Chondrocyte (in vitro differentiated cells): ENCODE measurements around the gene MAP1B. TPM values are rescaled to one million over a fixed set of nuclear protein-coding genes. Genes with fewer than 3 reads are reported as not detected.

Source experiments
- DNase-seq: peaks from one replicate; pipeline ENCODE4 v3.0.0; 2021; ENCODE audit warnings: mixed read lengths, low spot score
- H3K27ac Mint-ChIP-seq: one replicate; pipeline ENCODE4 v1.8.0; 2021; ENCODE audit warnings: mild to moderate bottlenecking, moderate library complexity, mixed read lengths; ENCODE audit not compliant: unreplicated experiment
- H3K27me3 Mint-ChIP-seq: 2 replicates; pipeline ENCODE4 v1.8.0; 2021; ENCODE audit warnings: low read depth, mixed read lengths
- H3K36me3 Mint-ChIP-seq: 2 replicates; pipeline ENCODE4 v1.8.0; 2021; ENCODE audit warnings: low read depth, mixed read lengths
- H3K4me1 Mint-ChIP-seq: 2 replicates; pipeline ENCODE4 v1.8.0; 2021; ENCODE audit warnings: low read depth, mild to moderate bottlenecking, mixed read lengths
- H3K4me3 Mint-ChIP-seq: one replicate; pipeline ENCODE4 v1.8.0; 2021; ENCODE audit warnings: mild to moderate bottlenecking, moderate library complexity, mixed read lengths; ENCODE audit not compliant: unreplicated experiment
- H3K9me3 Mint-ChIP-seq: 2 replicates; pipeline ENCODE4 v1.8.0; 2021; ENCODE audit warnings: low read depth, mixed read lengths
- long read RNA-seq: library from polyadenylated mRNA; stranded (forward); transcript quantifications from one replicate; pipeline ENCODE4 v2.0.0, GENCODE V29; 2021
- total RNA-seq: library from RNA; stranded (reverse); gene quantifications from 3 replicates; pipeline ENCODE4 v1.2.1, GENCODE V29; 2021
- TF ChIP-seq, protein P1 (sequence below): fragments of 200-600 bp; sonication (generic); IDR thresholded peaks from 2 replicates; pipeline ENCODE4 v1.5.0; 2021; ENCODE audit warnings: antibody characterized with exemption, mild to moderate bottlenecking, moderate library complexity

MAP1B gene
- total RNA-seq = 316 to 411 TPM (median 409 TPM) in 3 replicates
- long read RNA-seq, partial matches to known transcripts = 24 of 41 reads
- long read RNA-seq, other reads (novel, unspliced or antisense) = 17 of 41 reads

DNA sequence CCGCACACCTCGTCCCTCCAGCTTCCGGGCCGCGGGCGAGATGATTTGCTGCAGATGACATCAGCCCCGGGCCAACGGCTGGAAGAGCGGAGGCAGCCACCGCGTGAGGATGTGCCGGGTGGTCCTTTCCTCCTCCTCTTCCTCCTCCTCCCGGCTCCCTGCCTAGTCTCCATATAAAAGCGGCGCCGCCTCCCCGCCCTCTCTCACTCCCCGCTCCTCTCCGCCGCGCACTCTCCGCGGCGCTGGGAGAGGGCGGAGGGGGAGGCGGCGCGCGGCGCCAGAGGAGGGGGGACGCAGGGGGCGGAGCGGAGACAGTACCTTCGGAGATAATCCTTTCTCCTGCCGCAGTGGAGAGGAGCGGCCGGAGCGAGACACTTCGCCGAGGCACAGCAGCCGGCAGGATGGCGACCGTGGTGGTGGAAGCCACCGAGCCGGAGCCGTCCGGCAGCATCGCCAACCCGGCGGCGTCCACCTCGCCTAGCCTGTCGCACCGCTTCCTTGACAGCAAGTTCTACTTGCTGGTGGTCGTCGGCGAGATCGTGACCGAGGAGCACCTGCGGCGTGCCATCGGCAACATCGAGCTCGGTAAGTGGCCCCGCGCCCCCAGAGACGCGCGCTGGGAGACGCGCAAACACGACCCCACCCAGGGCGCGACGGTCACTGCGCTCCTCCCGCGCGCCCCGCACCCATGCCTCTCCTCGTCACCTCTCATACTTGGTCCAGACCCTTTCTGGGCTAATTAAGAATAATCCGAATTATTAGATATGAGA lies at the start of gene MAP1B:
Gene MAP1B, plus strand, starts transcription at position 345 of the 770 bp plus-strand sequence. Its CDS starts 57 bp downstream, at position 402.
- Mint-ChIP-seq H3K4me1 (peaks cover 37% of the 10 kb centered on the region), H3K36me3 (peaks cover 5% of the 10 kb centered on the region), H3K9me3 (peaks cover 8% of the 10 kb centered on the region), H3K27ac (peak within 1 kb of the TSS; percentile 91), H3K27me3 (no peaks in the 10 kb centered on the region), H3K4me3 (peak within 1 kb of the TSS; percentile 88)
- TF ChIP-seq, protein P1, sequence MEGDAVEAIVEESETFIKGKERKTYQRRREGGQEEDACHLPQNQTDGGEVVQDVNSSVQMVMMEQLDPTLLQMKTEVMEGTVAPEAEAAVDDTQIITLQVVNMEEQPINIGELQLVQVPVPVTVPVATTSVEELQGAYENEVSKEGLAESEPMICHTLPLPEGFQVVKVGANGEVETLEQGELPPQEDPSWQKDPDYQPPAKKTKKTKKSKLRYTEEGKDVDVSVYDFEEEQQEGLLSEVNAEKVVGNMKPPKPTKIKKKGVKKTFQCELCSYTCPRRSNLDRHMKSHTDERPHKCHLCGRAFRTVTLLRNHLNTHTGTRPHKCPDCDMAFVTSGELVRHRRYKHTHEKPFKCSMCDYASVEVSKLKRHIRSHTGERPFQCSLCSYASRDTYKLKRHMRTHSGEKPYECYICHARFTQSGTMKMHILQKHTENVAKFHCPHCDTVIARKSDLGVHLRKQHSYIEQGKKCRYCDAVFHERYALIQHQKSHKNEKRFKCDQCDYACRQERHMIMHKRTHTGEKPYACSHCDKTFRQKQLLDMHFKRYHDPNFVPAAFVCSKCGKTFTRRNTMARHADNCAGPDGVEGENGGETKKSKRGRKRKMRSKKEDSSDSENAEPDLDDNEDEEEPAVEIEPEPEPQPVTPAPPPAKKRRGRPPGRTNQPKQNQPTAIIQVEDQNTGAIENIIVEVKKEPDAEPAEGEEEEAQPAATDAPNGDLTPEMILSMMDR = no peak
- DNase-seq = no peak

DNA sequence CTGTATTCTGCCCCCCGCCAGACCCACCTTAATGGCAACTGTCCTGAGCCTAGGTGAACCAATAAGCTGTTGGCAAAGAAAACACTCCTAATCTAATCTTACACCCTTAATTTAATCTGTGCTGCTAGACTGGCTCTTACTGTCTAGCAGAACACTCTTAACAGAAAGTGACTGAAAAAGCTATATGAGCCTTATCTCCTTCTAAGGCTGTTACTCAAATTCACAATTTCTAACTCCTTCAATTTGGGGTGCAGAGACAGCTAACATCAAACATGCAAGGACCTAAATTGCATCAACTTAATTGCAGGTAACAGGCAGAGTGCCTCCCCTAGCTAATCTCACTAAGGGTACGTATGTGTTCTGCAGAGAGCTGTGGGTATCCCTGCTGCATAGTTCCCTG lies 49.5 kb upstream of the MAP1B start:
- no peaks in the 10 kb centered on the region for H3K9me3 Mint-ChIP-seq
- H3K27ac Mint-ChIP-seq = no peak overlapping the region
- TF ChIP-seq, protein P1 = no peak
- DNase-seq = no peak
- peaks cover 49% of the 10 kb centered on the region for H3K27me3 Mint-ChIP-seq
- no peaks in the 10 kb centered on the region for H3K36me3 Mint-ChIP-seq
- H3K4me1 Mint-ChIP-seq = no peaks in the 10 kb centered on the region
- no peak overlapping the region for H3K4me3 Mint-ChIP-seq

DNA sequence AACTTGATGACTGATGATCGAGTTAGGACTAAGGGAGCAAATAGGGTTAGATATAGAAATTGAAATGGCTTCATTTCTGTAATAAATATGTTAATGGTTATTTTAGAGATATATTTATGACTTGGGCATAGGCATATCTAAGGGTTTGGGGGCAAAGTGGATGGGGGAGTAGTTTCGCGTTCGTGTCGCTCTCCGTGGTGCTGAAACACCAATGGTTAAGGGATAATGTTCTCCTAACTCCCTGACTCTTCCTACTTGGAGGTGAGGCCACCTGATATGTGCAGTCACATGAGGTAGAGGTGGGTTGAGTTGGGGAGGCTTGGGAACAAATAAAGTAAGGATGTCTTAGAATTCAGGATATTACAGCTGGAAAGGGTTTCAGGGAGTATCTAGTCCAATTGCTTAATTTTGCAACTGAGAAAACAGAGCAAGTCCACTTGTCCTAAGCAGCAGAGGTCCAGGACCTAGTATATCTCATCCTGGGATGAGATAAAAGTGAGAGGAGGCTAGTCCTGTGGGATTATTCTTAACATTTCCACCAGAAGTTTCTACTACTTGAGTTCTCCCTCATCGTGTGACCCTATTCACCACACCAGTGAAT lies 44.0 kb upstream of the MAP1B start:
- TF ChIP-seq, protein P1 = no peak
- no peaks in the 10 kb centered on the region for H3K36me3 Mint-ChIP-seq

DNA sequence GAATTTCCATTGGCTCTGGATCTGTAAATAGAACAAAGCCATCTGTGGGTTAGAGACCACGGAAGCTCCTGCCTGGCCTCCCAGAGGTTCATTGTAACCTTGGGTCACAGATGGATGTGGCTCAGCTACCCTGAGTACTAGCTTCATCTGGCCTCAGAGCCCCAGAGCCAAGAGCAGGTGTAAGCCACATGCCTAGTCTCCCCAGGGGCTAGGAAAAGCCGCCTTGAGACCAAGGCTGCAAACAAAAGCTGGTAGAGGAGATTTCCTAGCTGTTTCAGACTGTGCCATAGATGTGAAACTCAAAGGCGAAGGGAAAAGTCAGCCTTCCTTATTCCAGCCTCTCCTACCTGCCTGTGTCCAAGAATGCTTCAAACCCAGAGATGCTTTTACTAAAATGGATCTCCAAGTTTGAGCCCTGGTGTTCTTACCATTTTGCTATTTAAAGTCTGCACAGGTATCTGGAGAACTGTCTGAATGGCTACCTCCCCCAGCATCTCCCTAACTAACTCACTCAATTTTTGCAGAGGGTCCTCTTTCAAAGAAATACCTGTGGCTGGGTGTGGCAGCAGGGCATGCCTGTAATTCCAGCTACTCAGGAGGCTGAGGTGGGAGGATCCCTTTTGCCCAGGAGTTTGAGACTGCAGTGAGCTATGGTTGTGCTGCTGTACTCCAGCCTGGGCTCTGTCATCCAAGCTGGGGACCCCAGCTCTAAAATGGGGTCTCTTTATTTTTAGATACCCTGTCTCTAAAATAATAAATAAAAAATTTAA lies 42.3 kb upstream of the MAP1B start:
- no peak overlapping the region for H3K27ac Mint-ChIP-seq
- no peaks in the 10 kb centered on the region for H3K9me3 Mint-ChIP-seq
- no peak overlapping the region for H3K4me3 Mint-ChIP-seq
- H3K27me3 Mint-ChIP-seq = peaks cover 2% of the 10 kb centered on the region
- no peak for DNase-seq
- H3K36me3 Mint-ChIP-seq = no peaks in the 10 kb centered on the region
- peaks cover 30% of the 10 kb centered on the region for H3K4me1 Mint-ChIP-seq
- TF ChIP-seq, protein P1 = no peak

More for the DNA sequence above, 44.0 kb upstream of the MAP1B start:
- no peak overlapping the region for H3K4me3 Mint-ChIP-seq
- peaks cover 28% of the 10 kb centered on the region for H3K4me1 Mint-ChIP-seq
- H3K9me3 Mint-ChIP-seq = no peaks in the 10 kb centered on the region
- DNase-seq = no peak
- no peak overlapping the region for H3K27ac Mint-ChIP-seq
- peaks cover 14% of the 10 kb centered on the region for H3K27me3 Mint-ChIP-seq

DNA sequence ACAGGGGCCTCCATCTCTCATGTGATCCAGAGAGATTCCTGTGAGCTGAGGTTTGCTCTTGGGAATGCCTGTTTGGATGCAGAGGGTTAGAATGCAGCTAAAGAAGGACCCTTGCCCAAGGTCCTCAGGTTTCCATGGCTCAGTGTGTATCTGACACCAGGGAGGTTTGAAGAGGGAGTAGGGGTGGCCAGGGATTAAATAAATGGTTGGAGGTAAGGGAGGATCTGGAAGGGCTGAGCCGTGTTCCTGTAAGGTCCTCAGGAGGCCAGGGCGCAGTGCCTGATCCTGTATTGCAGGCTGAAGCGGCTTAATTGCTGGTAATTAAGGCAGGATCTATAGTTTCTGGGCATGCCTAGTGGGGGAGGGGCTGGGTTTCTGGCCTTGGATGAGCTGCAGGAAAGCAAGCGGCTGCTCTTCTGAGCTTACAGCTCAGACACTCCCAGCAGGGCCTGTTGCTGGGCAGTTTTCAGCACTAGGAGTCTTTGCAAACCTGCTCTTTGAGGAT lies 41.5 kb upstream of the MAP1B start:
- H3K27me3 Mint-ChIP-seq = peaks cover 2% of the 10 kb centered on the region
- TF ChIP-seq, protein P1 = no peak
- DNase-seq = no peak
- no peak overlapping the region for H3K4me3 Mint-ChIP-seq
- peak overlapping the region; percentile 86 for H3K27ac Mint-ChIP-seq
- H3K9me3 Mint-ChIP-seq = no peaks in the 10 kb centered on the region
- peaks cover 30% of the 10 kb centered on the region for H3K4me1 Mint-ChIP-seq
- no peaks in the 10 kb centered on the region for H3K36me3 Mint-ChIP-seq
